WERI-Rb-1 (cell line): Measurements from ENCODE around the gene TSPAN11.

ENCODE experiments used
- DNase-seq: peaks from one replicate; pipeline ENCODE4 v3.0.0-alpha.2; 2020
- H3K27ac ChIP-seq: fragments of 250-450 bp; sonication (Bioruptor Pico); 2 replicates; pipeline ENCODE4 v1.5.1; 2020; ENCODE audit warnings: mild to moderate bottlenecking, moderate library complexity
- H3K27me3 ChIP-seq: fragments of 250-450 bp; sonication (Bioruptor Pico); 2 replicates; pipeline ENCODE4 v1.5.1; 2021; ENCODE audit warnings: mild to moderate bottlenecking, low read depth, moderate library complexity; ENCODE audit not compliant: insufficient read depth, severe bottlenecking
- H3K36me3 ChIP-seq: fragments of 250-450 bp; sonication (Bioruptor Pico); 2 replicates; pipeline ENCODE4 v1.5.1; 2020; ENCODE audit warnings: mild to moderate bottlenecking, moderate library complexity
- H3K4me3 ChIP-seq: 2 replicates; pipeline ENCODE4 v1.5.1; 2011; ENCODE audit warnings: low read depth, mild to moderate bottlenecking, control low read depth, low read length
- H3K9me3 ChIP-seq: fragments of 250-450 bp; sonication (Bioruptor Pico); 2 replicates; pipeline ENCODE4 v1.5.1; 2021; ENCODE audit warnings: mild to moderate bottlenecking, moderate library complexity; ENCODE audit not compliant: severe bottlenecking
- CTCF ChIP-seq: IDR thresholded peaks from 2 replicates; pipeline ENCODE4 v1.5.1; 2011; ENCODE audit warnings: low read depth, mild to moderate bottlenecking, control low read depth, inconsistent platforms, low read length

TSPAN11 gene

DNA sequence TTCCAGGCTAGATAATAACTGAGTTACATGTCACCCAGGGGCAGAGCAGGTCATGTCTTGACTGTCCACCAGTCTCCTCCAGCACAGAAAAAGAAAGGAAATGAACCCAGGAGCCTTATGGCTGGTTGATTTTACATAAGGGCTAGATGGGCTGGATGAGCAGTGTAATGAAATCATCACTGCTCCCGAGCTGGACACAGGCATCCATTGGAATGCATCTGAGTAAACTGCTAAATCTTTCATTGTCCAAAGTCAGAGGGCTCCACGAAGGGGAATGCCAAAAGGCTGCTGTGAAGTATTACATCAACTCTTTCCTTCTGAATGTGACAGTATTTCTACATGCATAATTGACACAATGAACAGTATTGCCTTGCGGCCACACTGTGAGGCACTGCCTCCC is 30.1 kb upstream of the TSPAN11 start:
- Histone ChIP-seq H3K36me3 (no peaks in the 10 kb centered on the region), H3K27ac (no peak overlapping the region), H3K4me3 (no peak overlapping the region), H3K9me3 (no peaks in the 10 kb centered on the region), H3K27me3 (no peaks in the 10 kb centered on the region)
- no peak for DNase-seq
- TF ChIP-seq CTCF: no peak

GRCh38 chr12:30898846-30899245 is 27.7 kb upstream of the TSPAN11 start:
- Histone ChIP-seq H3K36me3 (no peaks in the 10 kb centered on the region), H3K27me3 (no peaks in the 10 kb centered on the region), H3K9me3 (no peaks in the 10 kb centered on the region), H3K4me3 (no peak overlapping the region), H3K27ac (no peak overlapping the region)
- TF ChIP-seq CTCF: no peak
- DNase-seq: no peak

GRCh38 chr12:30900351-30900750 is 26.2 kb upstream of the TSPAN11 start:
- no peak for DNase-seq
- Histone ChIP-seq H3K27ac (no peak overlapping the region), H3K27me3 (no peaks in the 10 kb centered on the region), H3K36me3 (no peaks in the 10 kb centered on the region), H3K4me3 (no peak overlapping the region), H3K9me3 (no peaks in the 10 kb centered on the region)
- no peak for TF ChIP-seq CTCF

DNA sequence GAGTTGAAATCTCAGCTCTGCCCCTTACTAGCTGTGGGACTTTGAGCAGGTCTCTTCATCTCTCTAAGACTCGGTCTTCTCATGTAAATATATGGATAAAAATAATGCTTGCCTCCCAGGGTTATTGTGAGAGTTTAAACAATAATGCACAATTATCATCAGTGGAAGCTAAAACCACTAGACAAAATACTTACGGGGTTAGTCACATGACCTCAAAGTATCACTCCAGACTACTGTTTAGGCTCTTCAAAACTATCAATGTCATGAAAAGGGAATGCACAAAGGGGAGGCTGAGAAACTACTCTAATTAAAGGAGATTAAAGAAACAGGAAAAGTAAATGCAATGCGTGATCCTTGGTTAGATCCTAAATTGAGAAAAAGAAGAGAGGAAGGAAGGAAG is 24.5 kb upstream of the TSPAN11 start:
- H3K27ac ChIP-seq: no peak overlapping the region
- no peaks in the 10 kb centered on the region for H3K27me3 ChIP-seq
- no peaks in the 10 kb centered on the region for H3K9me3 ChIP-seq
- no peak for TF ChIP-seq CTCF
- no peak for DNase-seq
- H3K36me3 ChIP-seq: no peaks in the 10 kb centered on the region
- no peak overlapping the region for H3K4me3 ChIP-seq

- DNase-seq: no peak
- Histone ChIP-seq H3K27ac (no peak overlapping the region), H3K27me3 (no peaks in the 10 kb centered on the region), H3K9me3 (no peaks in the 10 kb centered on the region), H3K4me3 (no peak overlapping the region), H3K36me3 (no peaks in the 10 kb centered on the region)
- no peak for TF ChIP-seq CTCF
Observed at GRCh38 chr12:30902596-30902995, 24.0 kb upstream of the TSPAN11 start.

DNA sequence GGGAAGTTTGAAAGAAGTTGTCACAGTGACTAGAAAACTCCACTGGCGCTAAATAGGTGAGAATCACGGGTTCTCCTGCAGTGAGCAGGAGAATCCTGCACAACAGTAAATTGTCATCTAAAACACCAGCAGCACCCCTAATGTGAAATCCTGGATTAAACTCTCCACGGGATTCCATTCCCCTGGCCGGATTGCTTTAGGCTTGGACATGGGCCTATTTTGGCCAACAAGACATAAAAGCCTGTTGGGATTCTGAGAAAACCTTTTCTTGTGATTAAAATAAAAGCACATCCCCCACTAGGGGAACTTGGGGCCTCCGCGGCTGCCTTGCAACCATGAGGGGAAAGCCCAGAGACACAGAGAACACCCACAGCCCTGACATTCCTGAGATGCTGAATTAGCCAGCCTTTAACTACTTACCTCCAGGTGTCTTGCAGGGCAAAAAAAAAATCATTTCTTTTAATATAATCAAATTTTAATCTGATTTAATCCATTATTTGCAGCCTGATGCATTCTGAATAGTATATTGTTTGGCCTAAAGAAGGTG is 21.0 kb upstream of the TSPAN11 start:
- Histone ChIP-seq H3K9me3 (no peaks in the 10 kb centered on the region), H3K4me3 (no peak overlapping the region), H3K36me3 (no peaks in the 10 kb centered on the region), H3K27ac (no peak overlapping the region), H3K27me3 (no peaks in the 10 kb centered on the region)
- DNase-seq: no peak
- TF ChIP-seq CTCF: no peak
